Tibial nerve (tissue), 4 donors: ENCODE measurements around the gene PRODH2.

Experiments used
- CTCF ChIP-seq, 5 experiments: fragments of 200-600 bp in 3 of 5; fragments of 450-650 bp in 2 of 5; sonication (generic) in 3 of 5; IDR thresholded peaks; one replicate each; pipeline ENCODE4 v1.5.1; 2016 to 2019; ENCODE audit warnings: antibody characterized with exemption in 5 of 5, mild to moderate bottlenecking in 3 of 5, moderate library complexity in 2 of 5
- EP300 ChIP-seq, 2 donors: sonication (generic); formaldehyde crosslinking; IDR thresholded peaks; one replicate each; pipeline ENCODE4 v1.6.1; 2017; ENCODE audit warnings: antibody characterized with exemption in 2 of 2, mild to moderate bottlenecking in 1 of 2

GRCh38 chr19:35789195-35789977, 23.3 kb downstream of the PRODH2 start:
- no peak for TF ChIP-seq CTCF (IDR thresholded peaks at IDR 0.05)
- no peak for TF ChIP-seq EP300 (IDR thresholded peaks at IDR 0.05)
